H9 (cell line): ENCODE results near the gene CALM1. TPM values are rescaled to one million over a fixed set of nuclear protein-coding genes. Genes with fewer than 3 reads are reported as not detected.

Experiments used
- DNase-seq: peaks from one replicate; pipeline ENCODE4 v3.0.0-alpha.2; 2017
- H2AFZ ChIP-seq: one replicate; pipeline ENCODE4 v1.6.1; 2013; ENCODE audit warnings: mild to moderate bottlenecking, low read length, control low read depth, moderate library complexity
- H2AK5ac ChIP-seq: 2 replicates; pipeline ENCODE4 v1.6.1; 2013; ENCODE audit warnings: low read length, control low read depth, mixed read lengths; ENCODE audit not compliant: insufficient read length
- H2BK120ac ChIP-seq: one replicate; pipeline ENCODE4 v1.6.1; 2013; ENCODE audit warnings: low read depth, mild to moderate bottlenecking, low read length, control low read depth, inconsistent platforms; ENCODE audit not compliant: poor library complexity, severe bottlenecking
- H2BK12ac ChIP-seq: 2 replicates; pipeline ENCODE4 v1.6.1; 2013; ENCODE audit warnings: low read length, control low read depth, mixed read lengths, low read depth; ENCODE audit not compliant: insufficient read length
- H2BK15ac ChIP-seq: 2 replicates; pipeline ENCODE4 v1.6.1; 2013; ENCODE audit warnings: low read depth, low read length, control low read depth
- H2BK20ac ChIP-seq: one replicate; pipeline ENCODE4 v1.6.1; 2013; ENCODE audit warnings: low read depth, mild to moderate bottlenecking, low read length, control low read depth, inconsistent platforms; ENCODE audit not compliant: poor library complexity, severe bottlenecking
- H2BK5ac ChIP-seq: 2 replicates; pipeline ENCODE4 v1.6.1; 2013; ENCODE audit warnings: low read length, control low read depth, mixed read lengths; ENCODE audit not compliant: insufficient read length
- H3K14ac ChIP-seq: 2 replicates; pipeline ENCODE4 v1.6.1; 2013; ENCODE audit warnings: low read length, control low read depth; ENCODE audit not compliant: insufficient read depth
- H3K18ac ChIP-seq: 2 replicates; pipeline ENCODE4 v1.6.1; 2013; ENCODE audit warnings: low read depth, mild to moderate bottlenecking, mixed read lengths, low read length, control low read depth; ENCODE audit not compliant: insufficient read length
- H3K23ac ChIP-seq: 2 replicates; pipeline ENCODE4 v1.6.1; 2013; ENCODE audit warnings: low read length, control low read depth, mixed read lengths, low read depth; ENCODE audit not compliant: insufficient read length
- H3K23me2 ChIP-seq: 2 replicates; pipeline ENCODE4 v1.6.1; 2013; ENCODE audit warnings: low read depth, mild to moderate bottlenecking, mixed read lengths, low read length, control low read depth; ENCODE audit not compliant: insufficient read length, poor library complexity, severe bottlenecking
- H3K27ac ChIP-seq: 2 replicates; pipeline ENCODE4 v1.5.1; 2013; ENCODE audit warnings: low read length, control low read depth, mixed read lengths, low read depth; ENCODE audit not compliant: insufficient read length
- H3K27me3 ChIP-seq: 2 replicates; pipeline ENCODE4 v1.6.1; 2013; ENCODE audit warnings: low read length, control low read depth, inconsistent platforms; ENCODE audit not compliant: insufficient read depth
- H3K4ac ChIP-seq: 2 replicates; pipeline ENCODE4 v1.6.1; 2013; ENCODE audit warnings: low read depth, mild to moderate bottlenecking, control low read depth, inconsistent platforms, low read length, moderate library complexity
- H3K4me1 ChIP-seq: 2 replicates; pipeline ENCODE4 v1.6.1; 2013; ENCODE audit warnings: low read length, control low read depth, inconsistent platforms; ENCODE audit not compliant: insufficient read depth
- H3K4me2 ChIP-seq: 2 replicates; pipeline ENCODE4 v1.6.1; 2013; ENCODE audit warnings: low read length, control low read depth, mixed read lengths; ENCODE audit not compliant: insufficient read length, insufficient read depth
- H3K56ac ChIP-seq: 2 replicates; pipeline ENCODE4 v1.6.1; 2013; ENCODE audit warnings: low read depth, mild to moderate bottlenecking, mixed read lengths, low read length, control low read depth; ENCODE audit not compliant: insufficient read length
- H3K79me1 ChIP-seq: 2 replicates; pipeline ENCODE4 v1.6.1; 2013; ENCODE audit warnings: low read depth, mild to moderate bottlenecking, moderate library complexity, low read length, control low read depth, inconsistent platforms; ENCODE audit not compliant: insufficient read depth, poor library complexity, severe bottlenecking
- H3K79me2 ChIP-seq: 2 replicates; pipeline ENCODE4 v1.6.1; 2013; ENCODE audit warnings: low read length, control low read depth, inconsistent platforms; ENCODE audit not compliant: insufficient read depth
- H3K9ac ChIP-seq: 2 replicates; pipeline ENCODE4 v1.6.1; 2013; ENCODE audit warnings: low read length, control low read depth, mixed read lengths; ENCODE audit not compliant: insufficient read length; ENCODE audit errors: extremely low read depth
- H3K9me3 ChIP-seq: one replicate; pipeline ENCODE4 v1.6.1; 2013; ENCODE audit warnings: low read depth, low read length, inconsistent platforms; ENCODE audit not compliant: control insufficient read depth
- H3T11ph ChIP-seq: one replicate; pipeline ENCODE4 v1.6.1; 2013; ENCODE audit warnings: mild to moderate bottlenecking, low read length, control low read depth, inconsistent platforms
- H4K20me1 ChIP-seq: one replicate; pipeline ENCODE4 v1.6.1; 2013; ENCODE audit not compliant: control insufficient read depth, insufficient read length, insufficient read depth
- H4K5ac ChIP-seq: 2 replicates; pipeline ENCODE4 v1.6.1; 2013; ENCODE audit warnings: low read depth, mild to moderate bottlenecking, mixed read lengths, low read length, control low read depth; ENCODE audit not compliant: insufficient read length
- H4K8ac ChIP-seq: replicated peaks from 2 replicates; pipeline ENCODE4 v1.6.1; 2013; ENCODE audit warnings: low read length, control low read depth, mixed read lengths, low read depth; ENCODE audit not compliant: insufficient read length
- H4K91ac ChIP-seq: 2 replicates; pipeline ENCODE4 v1.6.1; 2013; ENCODE audit warnings: low read depth, mild to moderate bottlenecking, moderate library complexity, mixed read lengths, low read length, control low read depth; ENCODE audit not compliant: insufficient read length
- H3K27ac Mint-ChIP-seq, 3 experiments: 2 replicates in 2 of 3; 3 replicates in 1 of 3; pipeline ENCODE4 v1.8.0; 2020 to 2021; ENCODE audit warnings: mixed read lengths in 3 of 3, mild to moderate bottlenecking in 1 of 3, moderate library complexity in 1 of 3
- H3K27me3 Mint-ChIP-seq: 2 replicates; pipeline ENCODE4 v1.8.0; 2021; ENCODE audit warnings: low read depth, mild to moderate bottlenecking, moderate library complexity, mixed read lengths
- H3K36me3 Mint-ChIP-seq, 3 experiments: 2 replicates in 2 of 3; 3 replicates in 1 of 3; pipeline ENCODE4 v1.8.0; 2020 to 2021; ENCODE audit warnings: low read depth in 3 of 3, mixed read lengths in 3 of 3; ENCODE audit not compliant: insufficient read depth in 1 of 3
- H3K4me1 Mint-ChIP-seq, 2 experiments: 2 replicates each; pipeline ENCODE4 v1.8.0; 2020; ENCODE audit warnings: mixed read lengths in 2 of 2
- H3K4me3 Mint-ChIP-seq, 2 experiments: 2 replicates in 1 of 2; 3 replicates in 1 of 2; pipeline ENCODE4 v1.8.0; 2020 to 2021; ENCODE audit warnings: mild to moderate bottlenecking in 2 of 2, mixed read lengths in 2 of 2, moderate library complexity in 1 of 2
- H3K9me3 Mint-ChIP-seq, 2 experiments: 2 replicates in 1 of 2; 3 replicates in 1 of 2; pipeline ENCODE4 v1.8.0; 2020; ENCODE audit warnings: mild to moderate bottlenecking in 2 of 2, mixed read lengths in 2 of 2, moderate library complexity in 1 of 2
- CTCF ChIP-seq: fragments of 200-600 bp; sonication (generic); conservative IDR thresholded peaks from 3 replicates; pipeline ENCODE4 v1.8.0; 2021; ENCODE audit warnings: antibody characterized with exemption, mild to moderate bottlenecking
- WGBS: extraction: QIAGEN DNeasy Blood & Tissue Kit; methylation state at CpG from one replicate; pipeline ENCODE4 v1.1.7; 2013; ENCODE audit warnings: missing lambda C conversion rate, low lambda C conversion rate, mixed read lengths; ENCODE audit not compliant: insufficient read length; ENCODE audit errors: extremely low coverage; 5-methylcytosine and 5-hydroxymethylcytosine counted together
- total RNA-seq: library from RNA; stranded (reverse); gene quantifications from 2 replicates; pipeline ENCODE4 v1.2.1, GENCODE V29; 2021

CALM1 gene
- total RNA-seq, 1 experiment from 2014 or later, result 354 TPM

DNA sequence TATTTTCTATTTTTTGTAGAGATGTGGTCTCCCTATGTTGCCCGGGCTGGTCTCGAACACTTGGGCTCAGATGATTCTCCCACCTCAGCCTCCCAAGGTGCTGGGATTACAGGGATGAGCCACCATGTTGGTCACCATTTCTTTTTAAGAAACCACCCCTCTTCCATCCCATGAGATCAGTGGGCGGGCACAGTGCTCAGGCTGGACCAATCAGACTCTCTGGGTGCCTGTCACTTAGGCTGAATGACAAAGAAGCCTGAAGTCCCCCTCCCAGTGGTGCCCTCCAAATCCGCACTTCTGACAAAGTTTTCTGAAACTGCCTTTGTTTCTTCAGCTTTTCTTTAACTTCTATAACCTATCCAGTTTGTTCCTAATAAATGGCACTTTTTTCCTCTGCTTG lies 48.2 kb downstream of the CALM1 start:
- H3K4me3 Mint-ChIP-seq, result no peak overlapping the region
- no peaks in the 10 kb centered on the region for H4K20me1 ChIP-seq
- H4K5ac ChIP-seq, result no peak overlapping the region
- no peak overlapping the region for H3K23ac ChIP-seq
- no peak overlapping the region for H2AK5ac ChIP-seq
- TF ChIP-seq CTCF, result no peak
- no peak overlapping the region for H3T11ph ChIP-seq
- H3K14ac ChIP-seq, result no peak overlapping the region
- no peak overlapping the region for H2BK20ac ChIP-seq
- H3K36me3 Mint-ChIP-seq, result 0 out of 7 replicates have a peak, but pooled peaks cover 0 to 2% (median 0%) of the 10 kb centered on the region in 3 experiments
- H3K9me3 ChIP-seq, result peaks cover 5% of the 10 kb centered on the region
- H3K56ac ChIP-seq, result no peak overlapping the region
- H3K27me3 ChIP-seq, result no peaks in the 10 kb centered on the region
- H2BK15ac ChIP-seq, result no peak overlapping the region
- H3K18ac ChIP-seq, result no peak overlapping the region
- peaks cover 5% of the 10 kb centered on the region; the same call in 1 of the 2 replicates for H3K4me1 ChIP-seq
- H3K4me2 ChIP-seq, result no peak overlapping the region
- H2AFZ ChIP-seq, result no peak overlapping the region
- no CpG with 5 or more reads among the region's 4 CpGs for WGBS
- no peak overlapping the region; a peak in 2 of 7 replicates for H3K27ac Mint-ChIP-seq
- no peak overlapping the region for H3K27ac ChIP-seq
- no peak overlapping the region for H2BK120ac ChIP-seq
- no peak overlapping the region for H2BK12ac ChIP-seq
- H3K4ac ChIP-seq, result no peak overlapping the region
- peak; percentile 70 for DNase-seq
- no peak overlapping the region for H3K9ac ChIP-seq
- no peaks in the 10 kb centered on the region for H3K79me2 ChIP-seq
- H3K27me3 Mint-ChIP-seq, result no peaks in the 10 kb centered on the region
- H3K23me2 ChIP-seq, result no peaks in the 10 kb centered on the region
- no peak overlapping the region for H2BK5ac ChIP-seq
- peaks cover 29 to 44% of the 10 kb centered on the region in 2 experiments for H3K4me1 Mint-ChIP-seq
- H3K9me3 Mint-ChIP-seq, result peaks cover 4 to 7% of the 10 kb centered on the region in 2 experiments
- H4K91ac ChIP-seq, result no peak overlapping the region
- no peak overlapping the region for H4K8ac ChIP-seq
- no peaks in the 10 kb centered on the region for H3K79me1 ChIP-seq
